IPS-15b (cell line): ENCODE measurements around the gene NDUFV1.
A peak's percentile ranks its signal among the peaks of the same experiment; 100 is the strongest.
"Not testable (repeated sequence)": the region's sequence is repeated elsewhere in the genome, so short reads cannot be mapped to it uniquely, and the experiment has no call there.

Experiments used
- H3K27me3 ChIP-seq: one replicate; pipeline ENCODE4 v1.6.1; 2013; ENCODE audit warnings: low read length; ENCODE audit not compliant: control insufficient read depth, insufficient read depth
- H3K36me3 ChIP-seq: one replicate; pipeline ENCODE4 v1.6.1; 2013; ENCODE audit warnings: low read length; ENCODE audit not compliant: control insufficient read depth, insufficient read depth
- H3K4me1 ChIP-seq: one replicate; pipeline ENCODE4 v1.6.1; 2013; ENCODE audit warnings: mild to moderate bottlenecking, low read length; ENCODE audit not compliant: control insufficient read depth, insufficient read depth
- H3K4me3 ChIP-seq: one replicate; pipeline ENCODE4 v1.5.1; 2013; ENCODE audit warnings: low read depth, low read length
- H3K9ac ChIP-seq: one replicate; pipeline ENCODE4 v1.6.1; 2013; ENCODE audit warnings: low read depth, mild to moderate bottlenecking, low read length
- H3K9me3 ChIP-seq: one replicate; pipeline ENCODE4 v1.6.1; 2013; ENCODE audit warnings: mild to moderate bottlenecking, low read length; ENCODE audit not compliant: control insufficient read depth, insufficient read depth

The NDUFV1 gene

DNA sequence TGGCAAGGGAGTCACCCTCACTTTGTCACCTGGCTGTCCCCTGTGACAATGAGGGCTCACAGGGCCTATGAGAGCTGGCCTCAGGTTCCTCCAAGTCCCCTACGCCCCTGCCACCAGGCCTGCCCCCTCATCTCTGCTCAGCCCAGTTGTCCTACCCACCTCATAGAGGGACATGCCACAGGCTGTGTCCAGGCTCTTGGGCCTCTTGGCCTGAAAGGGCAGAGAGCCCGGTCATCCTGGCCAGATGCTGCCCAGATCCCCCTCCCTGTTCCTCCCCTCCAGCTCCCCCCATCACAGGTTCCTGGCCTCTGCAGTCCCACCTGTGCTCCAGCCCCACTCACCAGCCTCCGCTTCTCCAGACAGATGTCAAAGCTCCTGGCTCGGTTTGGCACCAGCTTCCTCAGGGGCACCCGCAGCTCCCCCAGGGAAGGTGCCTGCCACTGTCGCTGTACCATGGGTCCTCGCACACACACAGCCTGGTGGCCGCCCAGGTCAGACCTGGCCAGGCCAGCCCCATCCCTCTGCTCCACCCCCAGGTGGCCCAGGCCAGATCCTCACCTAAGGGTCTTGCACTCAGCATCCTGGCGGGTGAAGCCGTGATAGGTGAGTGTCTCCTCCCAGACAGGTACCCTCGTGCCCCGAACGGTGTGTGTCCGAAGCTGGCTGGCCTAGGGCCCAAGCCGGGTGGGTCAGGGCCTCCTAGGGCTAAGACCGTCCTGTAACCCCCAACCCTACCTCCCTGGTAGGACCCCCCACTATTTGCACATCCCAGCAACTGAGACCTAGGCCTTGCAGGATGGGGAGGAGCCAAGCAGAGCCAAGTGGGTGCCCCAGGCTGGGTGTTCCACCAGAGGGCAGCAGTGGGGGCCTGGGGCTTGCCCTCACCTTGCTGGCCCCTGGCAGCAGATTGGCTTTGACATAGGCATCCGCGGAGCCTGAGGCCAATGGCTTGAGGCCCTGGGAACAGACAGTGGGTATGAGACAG is 8.3 kb downstream of the NDUFV1 start:
- Histone ChIP-seq H3K4me1 (peaks cover 24% of the 10 kb centered on the region), H3K36me3 (peaks cover 25% of the 10 kb centered on the region), H3K27me3 (peaks cover 8% of the 10 kb centered on the region), H3K4me3 (no peak overlapping the region), H3K9me3 (no peaks in the 10 kb centered on the region), H3K9ac (no peak overlapping the region)

DNA sequence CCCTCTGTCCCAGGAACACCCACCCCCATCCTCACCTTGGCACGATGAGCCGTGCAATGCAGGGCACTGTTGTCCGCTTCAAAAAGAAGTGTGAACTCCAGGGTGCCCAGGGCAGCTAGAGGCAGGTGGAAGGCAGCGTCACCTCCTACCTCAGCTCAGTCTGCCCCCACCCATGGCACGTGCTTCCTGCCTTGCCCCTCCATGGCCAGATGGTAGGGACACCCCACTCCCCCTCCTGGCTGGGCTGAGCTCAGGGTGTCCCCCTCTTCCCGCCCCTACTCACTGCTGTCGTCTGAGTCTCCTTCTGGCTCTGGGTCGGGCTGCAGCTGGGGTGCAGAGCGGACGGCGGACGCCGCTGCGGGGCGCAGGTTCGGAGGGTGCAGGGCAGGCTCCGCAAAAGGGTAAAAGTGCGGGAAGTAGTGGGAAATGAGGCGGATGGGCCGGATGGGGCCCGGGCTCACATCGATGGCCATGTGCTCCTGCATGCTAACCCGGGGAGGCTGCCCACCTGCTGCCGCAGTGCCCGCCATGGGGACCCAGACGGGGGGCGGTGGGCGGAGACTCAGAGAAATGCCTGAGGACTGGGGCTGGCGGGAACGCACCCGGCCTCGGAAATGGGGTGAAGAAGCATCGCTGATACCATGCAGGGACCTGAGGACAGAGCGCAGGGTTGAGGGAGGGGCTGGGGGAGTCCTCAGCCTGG is 9.1 kb downstream of the NDUFV1 start:
- no peak overlapping the region for H3K9ac ChIP-seq
- H3K9me3 ChIP-seq = no peaks in the 10 kb centered on the region
- peaks cover 24% of the 10 kb centered on the region for H3K4me1 ChIP-seq
- peaks cover 16% of the 10 kb centered on the region for H3K36me3 ChIP-seq
- peaks cover 8% of the 10 kb centered on the region for H3K27me3 ChIP-seq
- H3K4me3 ChIP-seq = peak overlapping the region; percentile 18

DNA sequence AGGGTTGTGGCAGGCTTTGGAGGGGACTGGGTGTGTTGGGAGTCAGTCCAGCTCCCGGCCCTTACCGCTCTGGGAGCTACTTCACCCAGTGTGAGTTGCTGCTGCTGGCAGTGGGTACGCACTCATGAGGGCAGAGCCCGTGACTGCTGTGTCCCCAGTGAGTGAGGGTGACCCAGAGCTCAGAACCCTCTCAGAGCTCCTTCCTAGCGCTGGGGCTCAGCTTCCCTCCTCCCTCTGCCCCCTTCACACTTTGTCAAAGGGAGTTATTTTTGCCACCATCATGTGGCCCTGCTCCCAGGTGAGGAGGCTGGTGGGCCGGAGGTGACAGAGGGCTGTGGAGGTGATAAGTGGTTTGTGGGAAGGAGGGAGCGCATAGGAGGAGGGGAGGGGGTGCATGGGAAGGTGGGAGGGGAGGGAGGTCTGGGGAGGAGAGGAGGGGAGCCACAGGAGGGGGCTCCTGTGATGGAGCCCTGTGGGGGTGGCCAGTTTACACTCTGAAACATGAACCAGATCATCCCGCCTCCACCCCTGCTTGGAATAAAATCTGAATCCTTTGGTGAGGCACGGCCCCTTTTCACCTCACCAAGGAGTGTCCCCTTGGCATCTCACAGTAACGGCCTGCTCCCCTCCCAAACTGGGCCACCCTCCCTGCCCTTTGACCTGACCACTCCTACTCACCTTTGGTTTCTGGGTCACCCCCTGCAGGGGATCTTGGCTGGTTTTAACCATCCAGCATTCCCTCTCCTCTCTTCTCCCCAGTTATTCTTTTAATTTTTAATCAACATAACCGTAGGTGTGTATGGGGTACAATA is 9.9 kb downstream of the NDUFV1 start:
- no peak overlapping the region for H3K9ac ChIP-seq
- H3K36me3 ChIP-seq = peaks cover 9% of the 10 kb centered on the region
- H3K27me3 ChIP-seq = peaks cover 8% of the 10 kb centered on the region
- peak overlapping the region; percentile 18 for H3K4me3 ChIP-seq
- no peaks in the 10 kb centered on the region for H3K9me3 ChIP-seq
- H3K4me1 ChIP-seq = peaks cover 24% of the 10 kb centered on the region

DNA sequence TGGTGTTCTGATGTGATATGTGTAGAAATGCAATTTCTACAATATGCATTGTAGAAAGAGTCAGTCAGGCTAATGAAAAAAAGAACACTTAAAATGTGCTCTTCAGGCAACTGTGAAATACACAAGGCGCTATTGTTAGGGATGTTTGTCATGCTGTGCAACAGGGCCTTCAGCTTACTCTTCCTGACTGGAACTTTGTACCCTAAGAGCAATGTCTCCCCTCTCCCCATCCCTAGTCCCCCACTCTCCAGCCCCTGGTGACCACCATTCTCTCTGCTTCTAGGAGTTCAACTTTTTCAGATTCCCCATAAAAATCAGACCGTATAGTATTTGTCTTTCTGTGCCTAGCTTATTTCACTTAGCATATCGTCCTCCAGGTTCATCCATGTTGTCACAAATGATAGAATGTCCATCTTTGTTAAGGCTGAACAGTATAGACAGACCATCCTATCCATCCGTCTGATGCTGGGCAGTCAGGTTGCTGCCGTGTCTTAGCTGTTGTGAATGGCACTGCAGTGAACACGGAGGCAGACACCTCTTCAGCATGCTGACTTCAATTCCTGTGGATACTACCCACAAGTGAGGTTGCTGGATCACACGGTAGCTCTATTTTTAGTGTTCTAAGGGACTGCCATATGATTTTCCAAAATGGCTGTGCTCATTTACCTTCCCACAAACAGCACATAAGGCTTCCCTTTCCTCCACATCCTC is 10.7 kb downstream of the NDUFV1 start:
- H3K9me3 ChIP-seq = no peaks in the 10 kb centered on the region
- peaks cover 7% of the 10 kb centered on the region for H3K36me3 ChIP-seq
- H3K27me3 ChIP-seq = peaks cover 8% of the 10 kb centered on the region
- H3K9ac ChIP-seq = no peak overlapping the region
- peaks cover 24% of the 10 kb centered on the region for H3K4me1 ChIP-seq
- H3K4me3 ChIP-seq = no peak overlapping the region

DNA sequence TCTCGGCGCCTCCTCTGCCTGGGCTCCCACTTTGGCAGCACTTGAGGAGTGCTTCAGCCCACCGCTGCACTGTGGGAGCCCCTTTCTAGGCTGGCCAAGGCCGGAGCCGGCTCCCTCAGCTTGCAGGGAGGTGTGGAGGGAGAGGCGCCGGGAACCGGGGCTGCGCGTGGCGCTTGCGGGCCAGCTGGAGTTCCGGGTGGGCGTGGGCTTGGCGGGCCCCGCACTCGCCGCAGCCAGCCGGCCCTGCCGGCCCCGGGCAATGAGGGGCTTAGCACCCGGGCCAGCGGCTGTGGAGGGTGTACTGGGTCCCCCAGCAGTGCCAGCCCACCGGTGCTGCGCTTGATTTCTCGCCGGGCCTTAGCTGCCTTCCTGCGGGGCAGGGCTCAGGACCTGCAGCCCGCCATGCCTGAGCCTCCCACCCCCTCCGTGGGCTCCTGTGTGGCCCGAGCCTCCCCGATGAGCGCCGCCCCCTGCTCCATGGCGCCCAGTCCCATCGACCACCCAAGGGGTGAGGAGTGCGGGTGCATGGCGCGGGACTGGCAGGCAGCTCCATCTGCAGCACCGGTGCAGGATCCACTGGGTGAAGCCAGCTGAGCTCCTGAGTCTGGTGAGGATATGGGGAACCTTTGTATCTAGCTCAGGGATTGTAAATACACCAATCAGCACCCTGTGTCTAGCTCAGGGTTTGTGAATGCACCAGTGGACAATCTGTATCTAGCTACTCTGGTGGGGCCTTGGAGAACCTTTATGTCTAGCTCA is 12.3 kb downstream of the NDUFV1 start:
- H3K27me3 ChIP-seq, H3K9ac ChIP-seq, H3K36me3 ChIP-seq, H3K4me3 ChIP-seq, H3K9me3 ChIP-seq: not testable (repeated sequence)
- H3K4me1 ChIP-seq = peaks cover 20% of the 10 kb centered on the region

DNA sequence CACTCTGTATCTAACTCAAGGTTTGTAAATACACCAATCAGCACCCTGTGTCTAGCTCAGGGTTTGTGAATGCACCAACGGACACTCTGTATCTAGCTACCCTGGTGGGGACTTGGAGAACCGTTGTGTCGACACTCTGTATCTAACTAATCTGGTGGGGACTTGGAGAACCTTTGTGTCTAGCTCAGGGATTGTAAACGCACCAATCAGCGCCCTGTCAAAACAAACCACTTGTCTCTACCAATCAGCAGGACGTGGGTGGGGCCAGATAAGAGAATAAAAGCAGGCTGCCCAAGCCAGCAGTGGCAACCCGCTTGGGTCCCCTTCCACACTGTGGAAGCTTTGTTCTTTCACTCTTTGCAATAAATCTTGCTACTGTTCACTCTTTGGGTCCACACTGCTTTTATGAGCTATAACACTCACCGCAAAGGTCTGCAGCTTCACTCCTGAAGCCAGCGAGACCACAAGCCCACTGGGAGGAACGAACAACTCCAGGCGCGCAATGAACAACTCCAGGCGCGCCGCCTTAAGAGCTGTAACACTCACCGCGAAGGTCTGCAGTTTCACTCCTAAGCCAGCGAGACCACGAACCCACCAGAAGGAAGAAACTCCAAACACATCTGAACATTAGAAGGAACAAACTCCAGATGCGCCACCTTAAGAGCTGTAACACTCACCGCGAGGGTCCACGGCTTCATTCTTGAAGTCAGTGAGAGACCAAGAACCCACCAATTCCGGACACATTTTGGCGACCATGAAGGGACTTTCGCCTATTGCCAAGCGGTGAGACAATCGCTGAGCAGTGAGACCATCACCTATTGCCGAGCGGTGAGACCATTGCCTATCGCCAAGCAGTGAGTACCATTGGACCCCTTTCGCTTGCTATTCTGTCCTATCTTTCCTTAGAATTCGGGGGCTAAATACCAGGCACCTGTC is 13.2 kb downstream of the NDUFV1 start:
- H3K9ac ChIP-seq = peak overlapping the region; percentile 48

DNA sequence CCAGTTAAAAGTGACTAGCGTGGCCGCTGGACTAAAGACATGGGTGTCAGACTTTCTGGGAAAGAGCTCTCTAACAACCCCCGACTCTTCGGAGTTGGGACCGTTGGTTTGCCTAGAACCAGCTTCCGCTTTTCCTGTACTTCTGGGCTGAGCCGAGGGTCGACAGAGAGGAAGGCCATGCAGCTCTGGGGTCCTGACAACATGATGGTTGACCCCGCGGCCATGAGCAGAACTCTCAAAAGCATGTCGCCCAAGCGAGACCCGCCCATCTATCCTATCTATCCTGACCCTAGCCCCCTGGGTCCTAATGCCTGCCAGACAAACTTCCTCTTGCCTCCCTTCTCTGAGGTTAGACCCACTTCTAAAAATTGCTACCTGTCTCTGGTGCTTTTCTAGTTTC is 13.9 kb downstream of the NDUFV1 start:
- H3K27me3 ChIP-seq, H3K36me3 ChIP-seq, H3K9me3 ChIP-seq: not testable (repeated sequence)
- Histone ChIP-seq H3K4me3 (peak overlapping the region; percentile 77), H3K4me1 (peaks cover 13% of the 10 kb centered on the region), H3K9ac (peak overlapping the region; percentile 48)

More for the DNA sequence above, 13.2 kb downstream of the NDUFV1 start:
- H3K4me1 ChIP-seq = peaks cover 14% of the 10 kb centered on the region
- H3K27me3 ChIP-seq, H3K9me3 ChIP-seq, H3K36me3 ChIP-seq: not testable (repeated sequence)
- H3K4me3 ChIP-seq = peak overlapping the region; percentile 77

DNA sequence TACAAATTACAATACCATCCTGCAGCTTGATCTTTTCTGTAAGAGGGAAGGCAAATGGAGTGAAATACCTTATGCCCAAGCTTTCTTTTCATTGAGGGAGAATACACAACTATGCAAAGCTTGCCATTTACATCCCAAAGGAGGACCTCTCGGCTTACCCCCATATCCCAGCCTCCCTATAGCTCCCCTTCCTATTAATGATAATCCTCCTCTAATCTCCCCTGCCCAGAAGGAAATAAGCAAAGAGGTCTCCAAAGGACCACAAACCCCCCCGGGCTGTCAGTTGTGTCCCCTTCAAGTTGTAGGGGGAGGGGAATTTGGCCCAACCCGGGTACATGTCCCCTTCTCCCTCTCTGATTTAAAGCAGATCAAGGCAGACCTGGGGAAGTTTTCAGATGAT is 15.2 kb downstream of the NDUFV1 start:
- not testable (repeated sequence) for H3K4me1 ChIP-seq, H3K27me3 ChIP-seq, H3K9me3 ChIP-seq, H3K36me3 ChIP-seq, H3K9ac ChIP-seq
- H3K4me3 ChIP-seq = peak overlapping the region; percentile 77

DNA sequence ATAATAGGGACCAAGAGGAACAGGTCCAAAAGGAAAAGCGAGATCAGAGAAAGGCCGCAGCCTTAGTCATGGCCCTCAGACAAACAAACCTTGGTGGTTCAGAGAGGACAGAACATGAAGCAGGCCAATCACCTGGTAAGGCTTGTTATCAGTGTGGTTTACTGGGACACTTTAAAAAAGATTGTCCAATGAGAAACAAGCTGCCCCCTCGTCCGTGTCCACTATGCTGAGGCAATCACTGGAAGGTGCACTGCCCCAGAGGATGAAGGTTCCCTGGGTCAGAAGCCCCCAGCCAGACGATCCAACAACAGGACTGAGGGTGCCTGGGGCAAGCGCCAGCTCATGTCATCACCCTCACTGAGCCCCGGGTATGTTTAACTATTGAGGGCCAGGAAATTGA is 16.2 kb downstream of the NDUFV1 start:
- not testable (repeated sequence) for H3K36me3 ChIP-seq, H3K4me3 ChIP-seq, H3K9ac ChIP-seq, H3K4me1 ChIP-seq, H3K27me3 ChIP-seq, H3K9me3 ChIP-seq

DNA sequence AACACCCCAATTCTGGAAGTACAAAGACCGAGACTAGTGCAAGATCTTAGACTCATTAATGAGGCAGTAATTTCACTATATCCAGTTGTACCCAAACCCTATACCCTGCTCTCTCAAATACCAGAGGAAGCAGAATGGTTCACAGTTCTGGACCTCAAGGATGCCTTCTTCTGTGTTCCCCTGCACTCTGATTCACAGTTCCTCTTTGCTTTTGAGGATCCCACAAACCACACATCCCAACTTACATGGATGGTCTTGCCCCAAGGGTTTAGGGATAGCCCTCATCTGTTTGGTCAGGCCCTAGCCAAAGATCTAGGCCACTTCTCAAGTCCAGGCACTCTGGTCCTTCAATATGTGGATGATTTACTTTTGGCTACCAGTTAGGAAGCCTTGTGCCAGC is 17.1 kb downstream of the NDUFV1 start:
- H3K4me3 ChIP-seq, H3K9me3 ChIP-seq, H3K9ac ChIP-seq, H3K27me3 ChIP-seq, H3K4me1 ChIP-seq, H3K36me3 ChIP-seq: not testable (repeated sequence)
